GM18873 (cell line): ENCODE results near the gene ZNF385B.

ENCODE experiments used
- ATAC-seq: cut with Tn5 transposase; IDR thresholded peaks from one replicate; pipeline ENCODE4 v1.9.1; 2021; ENCODE audit warnings: mild to moderate bottlenecking, moderate library complexity, moderate number of reproducible peaks; ENCODE audit not compliant: unreplicated experiment, low FRiP score

ZNF385B gene

DNA sequence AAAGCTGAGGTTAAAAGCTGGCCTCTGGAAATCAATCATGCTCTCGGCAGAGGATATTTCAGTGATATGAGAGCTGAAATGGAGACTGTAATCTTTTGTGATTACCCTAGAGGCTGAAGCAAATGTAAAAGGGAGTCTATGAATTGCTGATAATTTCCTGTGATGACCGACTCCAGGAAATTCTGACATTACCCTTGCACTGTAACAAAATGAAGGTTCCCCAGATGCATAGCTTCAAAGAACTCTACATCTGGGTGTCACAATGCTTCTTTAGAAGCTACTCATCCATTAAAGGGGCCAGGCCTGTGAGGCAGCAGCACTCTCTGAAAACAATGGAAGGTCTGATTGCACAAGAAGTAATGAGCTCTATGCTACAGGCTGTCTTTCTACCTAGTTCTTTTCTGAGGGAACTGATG lies 328.5 kb downstream of the ZNF385B start:
- ATAC-seq: no peak

DNA sequence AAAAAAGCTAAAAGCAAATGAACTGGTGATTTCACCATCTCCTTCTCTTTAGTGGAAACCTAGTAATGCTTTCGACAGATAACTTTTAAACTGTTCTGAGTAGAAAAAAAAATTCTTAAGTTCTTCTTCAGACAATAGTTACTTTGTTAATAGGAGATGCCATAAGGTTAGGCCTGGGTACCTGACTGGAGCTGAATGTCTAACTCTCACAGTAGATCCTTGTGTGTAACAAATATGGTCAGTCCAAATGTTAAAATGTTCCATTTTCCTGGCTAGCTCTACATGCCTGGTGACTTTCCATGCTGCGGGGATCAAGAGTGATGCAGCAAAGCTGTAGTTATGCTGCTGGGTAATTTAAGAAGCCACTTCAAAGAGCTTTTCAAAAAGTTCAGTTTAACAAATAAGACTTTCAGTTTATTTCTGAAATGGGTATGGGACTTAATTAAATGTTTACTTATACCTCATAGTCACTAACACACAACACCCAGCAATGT lies 332.8 kb downstream of the ZNF385B start:
- ATAC-seq: no peak

DNA sequence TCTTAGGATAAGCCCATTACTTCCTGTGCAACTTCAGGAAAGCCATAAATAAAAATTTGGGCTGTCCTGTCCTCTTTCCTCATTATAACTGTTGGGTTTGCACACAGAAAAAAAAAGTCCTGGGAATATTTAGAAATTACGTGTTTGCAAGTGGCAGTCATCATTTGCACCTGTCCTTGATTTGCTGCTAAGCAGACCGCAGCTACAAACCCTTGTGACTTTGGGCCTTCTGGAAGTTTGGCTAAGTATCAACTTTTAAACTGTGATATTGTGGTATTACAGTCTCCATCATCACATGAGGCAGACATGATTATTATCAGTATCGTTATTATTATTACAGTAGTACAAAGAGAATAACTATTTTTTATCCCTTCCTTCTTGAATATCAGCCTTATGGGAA lies 336.1 kb downstream of the ZNF385B start:
- ATAC-seq: no peak

DNA sequence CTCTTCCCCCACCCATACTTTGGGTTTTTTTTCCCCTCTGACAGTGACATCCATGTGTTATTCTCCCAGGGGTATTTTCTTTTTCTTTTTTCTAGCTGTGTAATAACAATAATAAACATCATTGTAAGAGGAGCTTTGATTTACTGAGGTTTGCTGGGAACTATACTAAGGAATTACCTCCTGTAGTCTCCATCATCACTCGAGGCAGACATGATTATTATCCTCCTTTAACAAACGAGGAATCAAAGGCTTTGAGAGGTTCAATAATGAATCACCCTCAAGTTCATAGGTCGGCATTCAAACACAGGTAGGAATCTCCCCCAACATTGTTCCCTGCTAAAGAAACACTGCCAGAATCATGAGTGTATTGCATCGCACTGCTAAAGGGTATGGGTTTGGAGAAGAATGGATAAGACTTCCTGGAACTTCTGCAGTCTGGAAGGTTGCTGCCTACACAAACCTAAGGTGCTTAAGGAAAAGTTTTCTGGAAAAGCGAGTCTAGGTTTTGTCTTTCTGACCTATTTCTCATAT lies 336.5 kb downstream of the ZNF385B start:
- ATAC-seq: no peak

DNA sequence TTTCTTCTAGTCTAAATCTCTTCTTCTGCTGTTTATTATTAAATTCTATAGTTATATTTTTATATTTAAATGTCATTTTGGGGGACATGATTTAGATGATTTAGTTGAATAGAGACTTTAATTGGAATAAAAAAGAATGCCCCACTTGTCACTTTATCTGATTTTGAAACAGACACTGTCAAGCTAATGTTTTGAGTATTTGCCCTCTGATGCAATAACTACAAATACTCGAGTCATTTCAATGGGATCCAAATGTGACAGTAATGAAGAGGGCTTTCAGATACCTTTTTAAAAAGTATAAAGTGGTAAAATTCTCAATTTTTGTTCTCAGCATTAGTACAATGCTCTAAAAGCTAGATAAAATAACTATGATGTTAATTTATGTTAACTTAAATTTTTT lies 339.5 kb downstream of the ZNF385B start:
- no peak for ATAC-seq

DNA sequence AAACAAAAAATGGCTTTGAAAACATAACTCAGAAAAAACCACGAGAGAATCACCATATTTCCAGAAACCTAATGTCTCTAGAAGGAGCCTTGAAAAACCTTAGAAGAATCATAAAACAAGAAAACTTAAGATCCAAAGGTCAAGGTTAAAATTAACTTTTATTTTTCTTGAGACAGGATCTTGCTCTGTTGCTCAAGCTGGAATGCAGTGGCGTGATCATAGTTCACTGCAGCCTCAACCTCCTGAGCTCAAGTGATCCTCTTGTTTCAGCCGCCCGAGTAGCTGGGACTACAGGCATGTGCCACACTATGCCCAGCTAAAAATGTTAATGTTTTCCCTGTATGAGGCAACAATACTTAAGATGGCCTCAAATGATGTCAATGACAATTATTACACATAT lies 342.6 kb downstream of the ZNF385B start:
- no peak for ATAC-seq

DNA sequence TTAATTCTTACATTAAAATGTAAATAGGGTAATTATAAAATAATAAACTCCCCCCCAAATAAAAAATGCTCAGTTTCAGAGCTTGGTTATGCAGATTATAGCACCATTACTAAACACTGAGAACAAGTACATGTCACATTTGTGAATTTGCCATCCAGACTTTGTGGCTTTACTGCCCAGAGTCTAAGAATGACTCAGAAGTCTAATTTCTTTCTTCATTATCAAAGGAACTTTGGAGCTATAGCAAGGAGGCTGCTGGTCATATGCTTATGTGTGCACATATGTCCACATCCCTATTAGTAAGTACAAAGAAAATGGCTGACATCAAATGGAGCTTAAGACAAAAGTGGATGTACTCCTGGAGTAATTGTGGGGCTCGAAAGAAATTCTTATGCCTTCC lies 348.2 kb downstream of the ZNF385B start:
- no peak for ATAC-seq

DNA sequence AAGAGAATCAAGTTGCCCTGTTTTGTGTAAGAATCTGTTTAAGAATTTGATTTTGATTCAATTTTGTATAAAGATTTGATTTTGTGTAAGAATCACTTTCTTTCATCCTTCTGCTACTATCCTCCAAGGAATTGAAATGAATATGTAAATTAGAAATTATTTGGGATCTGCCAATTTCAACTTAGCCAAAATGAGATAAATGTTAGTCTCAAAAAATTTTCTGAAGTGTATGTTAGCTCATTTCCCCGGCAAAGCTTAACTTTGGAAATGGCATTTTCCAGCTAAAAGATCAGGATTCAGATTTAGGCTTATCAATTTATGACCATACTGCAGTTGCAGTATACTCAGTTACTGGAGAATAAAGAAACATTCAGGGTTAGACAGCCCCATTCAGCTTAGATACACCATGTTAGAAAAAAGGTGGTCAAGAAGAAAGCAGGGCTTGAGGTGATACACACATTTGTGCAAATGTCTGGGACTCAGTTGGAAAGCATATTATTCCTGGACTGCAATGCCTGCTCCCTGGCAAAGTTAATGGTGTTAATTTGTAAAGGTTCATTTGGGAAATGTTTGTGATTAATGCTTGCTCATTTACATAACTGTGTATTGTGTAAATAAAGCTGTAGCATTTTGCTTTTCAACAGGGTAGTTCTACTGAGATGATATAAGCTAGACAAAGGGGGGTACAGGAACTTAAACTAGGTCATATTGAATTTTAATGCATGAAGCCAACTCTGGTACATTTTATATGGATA lies 349.0 kb downstream of the ZNF385B start:
- ATAC-seq: no peak

DNA sequence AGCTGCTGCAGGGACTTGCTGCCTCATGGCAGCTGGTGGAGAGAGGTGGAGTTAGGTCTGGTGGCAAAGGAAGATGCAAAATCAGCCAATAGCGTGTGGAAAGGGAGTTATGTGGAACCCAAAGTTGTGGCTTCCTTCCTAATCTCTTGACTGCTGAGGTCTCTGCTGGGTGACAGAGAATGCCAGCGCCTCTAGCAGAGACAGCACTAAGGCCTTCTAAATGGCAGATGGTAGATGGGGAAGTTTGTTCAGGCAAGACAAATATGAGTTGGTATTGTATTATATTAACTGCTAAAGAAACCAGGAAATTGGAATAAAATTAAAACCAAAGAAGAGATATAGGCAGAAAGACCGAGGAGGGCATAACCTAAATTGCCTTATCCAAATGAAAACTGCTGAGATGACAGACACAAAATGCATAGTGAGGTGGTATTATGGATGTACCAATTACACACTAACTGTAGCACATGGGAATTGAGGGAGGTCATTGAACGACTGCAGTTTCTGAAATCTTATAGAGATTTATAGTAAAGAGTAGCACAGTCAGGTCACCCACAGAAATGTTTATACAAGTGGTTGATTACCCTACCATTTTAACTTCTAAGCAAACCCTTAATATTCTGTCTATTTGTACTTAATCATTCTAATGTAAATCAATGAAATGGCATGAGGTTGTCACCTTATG lies 350.2 kb downstream of the ZNF385B start:
- no peak for ATAC-seq

DNA sequence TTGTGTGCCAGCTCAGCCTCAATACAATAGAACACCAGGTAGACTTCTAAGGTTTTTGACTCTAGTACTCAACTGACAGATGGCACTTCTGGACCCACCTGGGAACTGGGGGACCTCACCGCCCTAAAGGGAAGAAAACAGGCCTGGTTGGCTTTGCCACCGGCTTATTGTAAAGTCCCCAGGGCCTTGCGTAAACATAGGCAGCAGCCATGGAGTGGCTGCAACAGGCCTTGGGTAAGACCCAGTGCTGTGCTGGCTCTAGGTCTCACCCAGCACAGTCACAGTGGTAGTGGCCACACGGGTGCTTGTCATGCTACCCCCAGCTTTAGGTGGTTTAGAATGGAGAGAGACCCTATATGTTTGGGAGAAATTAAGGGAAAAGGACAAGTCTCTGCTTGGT lies 366.1 kb downstream of the ZNF385B start:
- ATAC-seq: no peak

DNA sequence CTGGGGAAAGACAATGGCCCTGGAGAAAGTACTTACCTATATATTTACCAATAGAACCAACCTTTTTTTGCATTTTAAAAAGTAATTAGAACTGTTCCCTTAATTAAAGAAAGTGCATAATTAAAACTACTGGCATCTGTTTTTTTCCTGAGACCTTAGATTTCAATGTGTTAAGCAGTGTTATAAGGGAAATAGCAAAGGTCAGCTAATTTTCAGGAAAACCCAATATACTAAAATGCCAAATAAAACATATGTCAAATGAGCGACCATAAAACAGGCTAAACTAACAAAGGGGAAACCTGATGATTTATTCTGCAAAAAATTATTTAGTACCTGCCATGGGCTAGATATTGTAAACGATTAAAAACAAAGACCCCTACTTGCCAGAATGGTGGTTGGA lies 372.8 kb downstream of the ZNF385B start:
- ATAC-seq: no peak

DNA sequence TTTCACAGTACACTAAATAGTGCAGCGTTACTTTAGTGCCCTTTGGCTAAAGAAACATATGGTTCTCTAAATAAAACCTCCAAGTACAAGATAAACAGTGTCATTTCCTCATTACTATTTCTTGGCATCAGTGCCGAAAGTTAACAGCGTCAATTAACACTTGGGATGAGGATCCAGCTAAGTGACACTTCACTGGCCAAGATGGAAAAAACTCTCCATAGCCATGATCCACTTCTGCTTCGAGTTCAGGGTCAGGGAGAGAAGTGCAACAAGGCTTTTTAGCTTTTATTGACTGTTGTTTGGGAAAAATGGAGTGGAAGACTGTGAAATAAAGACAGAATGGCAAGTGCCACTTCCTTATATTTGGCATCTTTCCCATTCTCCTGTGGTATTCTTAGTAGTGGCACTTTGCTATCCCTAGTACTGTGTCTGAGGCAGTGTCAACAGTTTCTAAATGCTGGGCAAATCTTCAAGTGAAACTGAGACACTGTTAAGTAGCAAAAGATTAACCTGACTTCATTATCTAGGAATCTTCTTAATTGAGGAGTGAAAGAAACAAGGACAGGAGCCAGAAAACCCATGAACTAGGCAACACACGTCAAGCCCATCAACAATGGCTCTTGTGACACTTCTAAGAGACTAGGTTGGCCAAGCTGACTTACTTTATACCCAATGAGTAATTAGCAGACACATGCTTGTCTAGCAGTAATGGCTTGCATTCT lies 374.2 kb downstream of the ZNF385B start:
- ATAC-seq: no peak

DNA sequence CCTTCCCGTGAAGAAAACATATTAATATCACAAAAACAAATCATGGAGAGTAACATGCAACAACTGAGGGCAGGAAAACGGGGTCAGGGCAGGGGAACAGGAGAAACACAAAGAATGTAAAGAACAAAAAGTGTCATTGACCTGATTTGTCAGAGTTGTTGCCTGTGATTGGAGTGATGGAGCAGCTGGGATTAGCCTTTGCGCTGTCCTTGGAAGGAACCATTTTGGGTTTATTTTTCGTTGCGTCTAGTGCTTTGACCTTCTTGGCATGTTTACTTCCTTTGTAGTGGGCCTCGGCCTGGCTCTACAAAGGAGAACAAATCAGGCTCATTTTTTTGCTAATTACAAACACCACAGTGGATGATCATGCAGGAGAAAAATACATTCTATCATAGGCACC lies 378.3 kb downstream of the ZNF385B start:
- no peak for ATAC-seq

DNA sequence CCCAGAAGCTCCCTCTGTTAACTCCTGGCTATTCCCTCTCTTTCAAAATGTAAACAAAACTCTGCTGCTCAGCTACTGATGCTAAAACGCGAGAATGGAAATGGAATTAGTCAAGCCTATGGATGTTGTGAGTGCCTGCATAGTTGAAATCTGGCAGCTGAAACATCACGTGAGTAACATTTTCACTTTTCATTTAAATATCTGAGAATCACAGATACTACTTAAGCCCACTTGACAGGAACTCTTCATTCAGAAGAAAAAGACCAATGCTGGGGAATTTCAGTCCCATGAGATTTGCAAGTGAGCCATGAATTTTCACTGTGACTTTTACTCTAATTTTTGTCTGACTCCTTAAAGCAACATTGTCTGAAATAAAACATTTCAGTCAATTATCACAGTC lies 381.5 kb downstream of the ZNF385B start:
- ATAC-seq: no peak

DNA sequence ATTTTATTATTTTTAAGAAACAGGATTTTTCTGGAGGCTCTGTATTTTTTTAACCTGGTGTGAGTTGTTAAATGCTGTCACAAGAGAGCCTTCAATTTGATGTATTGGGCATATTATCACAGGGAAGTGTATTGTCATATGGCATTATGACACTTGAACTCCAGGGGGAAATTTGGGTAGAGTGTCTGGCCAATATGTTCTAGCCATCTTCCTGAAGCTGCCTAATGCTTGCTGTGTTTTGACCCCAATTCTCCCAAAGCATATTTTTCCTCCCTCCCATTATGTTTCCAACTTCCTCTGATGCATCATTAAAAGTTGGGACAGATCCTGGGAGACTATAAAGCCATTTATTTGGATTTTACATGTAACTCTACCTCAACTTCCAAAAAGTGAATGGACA lies 382.6 kb downstream of the ZNF385B start:
- no peak for ATAC-seq

DNA sequence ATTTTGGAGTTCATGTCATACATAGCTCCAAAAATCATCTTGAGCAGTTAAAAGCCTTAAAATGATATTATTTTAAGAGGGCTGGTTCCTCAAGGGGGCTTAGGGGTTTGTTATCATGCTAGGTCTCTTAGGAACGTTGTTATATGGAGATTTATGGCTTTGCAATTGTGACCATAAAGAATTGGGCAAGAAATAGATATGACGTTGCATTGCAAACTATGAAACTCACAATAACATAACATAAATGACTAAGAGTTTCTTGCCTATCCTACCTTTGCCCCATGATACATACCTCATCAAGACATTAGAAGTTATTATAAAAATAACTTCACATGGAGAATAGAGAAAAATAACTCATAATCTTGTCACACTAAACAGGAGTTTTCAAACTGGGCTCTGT lies 390.4 kb downstream of the ZNF385B start:
- no peak for ATAC-seq

DNA sequence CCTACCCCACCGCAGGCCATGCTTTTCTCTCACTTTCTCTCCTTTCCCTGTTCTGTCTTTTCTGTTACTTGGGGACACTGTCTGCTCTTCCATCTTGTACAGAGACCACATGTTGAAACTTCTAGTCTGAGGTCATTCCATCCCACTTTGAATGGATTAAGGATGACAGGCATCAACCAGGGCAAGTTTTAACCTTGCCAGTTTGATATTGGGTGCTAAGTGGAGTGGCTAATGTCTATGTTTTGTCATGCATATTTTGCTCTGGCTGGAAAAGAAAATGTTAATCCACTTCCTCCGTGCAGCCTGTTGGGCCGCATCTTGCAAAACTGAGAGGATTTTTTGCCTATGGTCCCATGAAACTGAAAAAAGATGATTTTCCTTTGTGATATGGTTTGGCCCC lies 391.3 kb downstream of the ZNF385B start:
- no peak for ATAC-seq

DNA sequence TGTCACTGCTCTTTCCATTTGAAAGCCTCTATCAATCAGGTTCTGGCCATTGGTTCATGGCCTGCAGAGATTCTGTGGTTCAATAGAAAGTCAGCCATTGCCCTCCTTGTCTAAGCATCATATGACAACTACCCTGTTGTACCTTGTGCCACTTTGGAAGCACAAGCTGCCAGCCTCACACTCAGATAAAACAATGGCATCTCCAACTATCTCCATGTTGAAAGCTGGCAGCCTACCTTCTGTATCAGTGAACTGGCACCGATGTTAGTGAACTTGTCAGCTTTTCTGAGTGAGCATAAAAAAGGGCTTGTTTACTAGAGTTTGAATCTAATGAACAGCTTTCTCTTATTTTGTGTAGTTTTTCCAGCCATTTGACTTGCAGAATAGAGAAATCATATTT lies 393.5 kb downstream of the ZNF385B start:
- ATAC-seq: no peak

DNA sequence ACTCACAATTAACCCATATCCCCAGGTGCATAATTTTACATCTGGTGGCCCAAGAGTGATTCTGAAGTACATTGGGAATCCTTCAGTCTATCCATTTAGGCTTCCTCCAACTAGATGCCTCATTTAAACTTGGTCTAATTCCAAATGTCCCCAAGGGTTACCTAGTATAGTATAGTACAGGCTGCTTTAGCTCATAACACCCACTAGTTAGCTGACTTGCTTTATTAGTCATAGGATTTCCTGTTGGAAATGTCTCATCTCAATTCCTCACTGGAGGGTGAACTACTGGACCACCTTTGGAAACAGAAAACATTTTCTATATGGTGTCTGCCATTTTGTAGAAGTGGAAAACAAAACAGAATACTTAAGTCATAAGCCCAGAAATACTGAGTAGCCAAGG lies 394.3 kb downstream of the ZNF385B start:
- no peak for ATAC-seq

DNA sequence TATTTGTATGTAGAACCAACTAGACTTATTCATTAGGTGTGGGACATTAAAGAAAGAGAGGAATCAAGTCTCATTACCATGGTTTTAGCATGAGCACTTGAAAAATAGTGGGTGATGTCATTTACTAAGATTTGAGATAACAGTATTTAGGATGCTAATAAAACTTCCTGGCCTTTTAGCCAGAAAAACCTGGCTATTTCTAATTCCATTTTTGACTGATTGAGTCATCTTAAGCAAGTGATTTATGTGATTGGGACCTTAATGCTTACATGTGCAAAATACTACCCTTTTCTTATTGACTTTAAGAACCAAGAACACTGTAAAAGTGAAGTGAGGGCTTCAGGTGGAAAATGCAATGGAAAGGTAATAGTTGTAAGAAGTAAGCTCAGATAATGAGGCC lies 400.0 kb downstream of the ZNF385B start:
- no peak for ATAC-seq
